GM21825 (cell line): ENCODE data around the gene RPAP2.
A peak's percentile ranks its signal among the peaks of the same experiment; 100 is the strongest.
"Not testable (repeated sequence)": the region's sequence is repeated elsewhere in the genome, so short reads cannot be mapped to it uniquely, and the experiment has no call there.

Source experiments
- ATAC-seq: cut with Tn5 transposase; IDR thresholded peaks from one replicate; pipeline ENCODE4 v1.9.1; 2021; ENCODE audit warnings: mild to moderate bottlenecking, moderate library complexity; ENCODE audit not compliant: unreplicated experiment

Gene RPAP2

DNA sequence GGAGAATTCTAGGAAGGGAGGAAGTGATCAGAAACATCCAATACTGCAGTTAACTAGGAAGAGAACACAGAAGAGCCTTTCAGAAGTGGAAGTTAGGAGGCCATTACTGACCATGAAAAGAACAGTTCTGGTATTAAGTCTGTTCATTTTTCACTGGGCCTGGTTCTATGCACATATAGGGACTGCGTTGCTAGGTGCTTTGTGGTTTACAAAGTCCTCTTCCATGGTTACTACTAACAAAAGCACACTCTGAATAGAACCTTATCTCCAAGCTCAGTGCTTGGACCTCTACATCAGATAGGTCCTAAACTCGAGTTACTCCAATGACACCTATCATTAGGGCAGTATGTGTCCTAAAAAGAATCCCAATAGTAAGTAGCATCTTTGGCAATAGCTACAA lies 75.4 kb downstream of the RPAP2 start:
- no peak for ATAC-seq

DNA sequence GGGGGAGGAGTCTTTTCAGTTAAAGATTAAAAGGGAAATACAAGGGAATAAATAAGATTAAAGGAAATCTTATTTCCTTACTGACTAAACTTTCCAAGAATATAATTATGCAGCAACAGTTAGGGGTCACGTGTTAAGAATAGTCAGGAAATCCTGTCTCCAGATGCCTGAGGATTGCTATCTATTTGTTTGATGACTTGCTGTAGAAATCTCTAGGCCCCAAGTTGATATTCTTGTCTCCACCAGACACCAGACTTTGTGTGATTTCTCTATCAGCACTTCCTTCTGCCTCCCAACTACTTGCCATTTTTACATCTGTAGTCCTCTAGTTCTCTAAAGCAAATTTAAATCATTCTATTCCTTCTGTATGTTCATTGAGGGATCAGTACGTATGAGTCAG lies 77.5 kb downstream of the RPAP2 start:
- no peak for ATAC-seq

DNA sequence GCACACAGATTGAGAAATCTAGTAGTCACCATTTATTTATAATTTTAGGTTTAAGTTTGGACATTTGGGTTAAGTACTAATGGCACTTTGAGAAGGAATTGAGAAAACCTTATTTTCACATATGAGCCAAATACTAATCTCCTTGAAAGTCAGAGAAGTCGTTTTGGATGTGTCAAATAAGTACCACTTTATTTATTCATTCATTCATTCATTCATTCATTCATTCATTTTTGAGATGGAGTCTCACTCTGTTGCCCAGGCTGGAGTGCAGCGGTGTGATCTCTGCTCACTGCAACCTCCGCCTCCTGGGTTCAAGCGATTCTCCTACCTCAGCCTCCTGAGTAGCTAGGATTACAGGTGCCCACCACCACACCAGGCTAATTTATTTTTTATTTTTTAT lies 79.1 kb downstream of the RPAP2 start:
- ATAC-seq: not testable (repeated sequence)

DNA sequence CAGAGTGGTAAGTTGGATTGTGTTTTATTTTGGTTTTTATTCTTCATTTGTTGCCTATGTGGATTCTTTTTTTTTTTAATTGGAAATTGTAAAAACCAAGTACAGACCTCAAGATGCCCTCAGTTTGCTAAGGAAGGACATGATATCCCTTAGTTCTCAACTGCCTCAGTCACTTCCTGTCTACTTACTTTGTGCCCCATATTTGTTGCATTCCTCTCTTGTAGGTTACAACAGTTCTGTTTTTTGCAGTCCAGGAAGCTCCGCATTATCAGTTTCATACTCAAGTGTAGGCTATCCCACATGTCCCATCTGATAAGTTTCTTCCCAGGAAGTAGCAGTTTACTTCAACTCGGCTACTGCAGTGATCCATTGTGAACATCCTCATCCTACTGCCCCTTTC lies 82.0 kb downstream of the RPAP2 start:
- ATAC-seq: no peak

DNA sequence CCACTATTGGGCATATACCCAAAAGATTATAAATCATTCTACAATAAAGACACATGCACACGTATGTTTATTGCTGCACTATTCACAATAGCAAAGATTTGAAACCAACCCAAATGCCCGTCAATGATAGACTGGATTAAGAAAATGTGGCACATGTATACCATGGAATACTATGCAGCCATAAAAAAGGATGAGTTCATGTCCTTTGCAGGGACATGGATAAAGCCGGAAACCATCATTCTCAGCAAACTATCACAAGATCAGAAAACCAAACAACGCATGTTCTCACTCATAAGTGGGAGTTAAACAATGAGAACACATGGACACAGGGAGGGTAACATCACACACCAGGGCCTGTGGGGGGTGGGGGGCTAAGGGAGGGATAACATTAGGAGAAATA lies 95.1 kb downstream of the RPAP2 start:
- not testable (repeated sequence) for ATAC-seq

DNA sequence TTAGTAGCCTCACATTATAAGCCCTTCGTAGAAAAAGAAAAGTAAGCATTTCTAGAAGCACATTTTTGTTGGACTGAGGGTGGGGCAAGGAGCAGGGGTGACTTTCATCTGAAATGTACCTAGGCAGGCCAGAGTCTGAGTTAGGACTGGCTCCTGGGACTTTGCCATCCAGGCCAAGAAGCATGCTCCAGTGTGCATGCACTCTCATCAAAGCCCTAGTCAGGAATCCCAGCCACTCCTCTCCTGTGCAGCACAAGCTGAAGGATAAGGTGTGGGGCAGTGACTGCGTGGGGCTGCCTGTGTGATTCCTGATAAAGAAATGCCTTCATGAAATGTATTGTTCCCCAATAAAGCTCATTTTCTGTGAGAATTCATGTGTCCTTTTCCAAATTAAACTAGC lies 99.7 kb downstream of the RPAP2 start:
- no peak for ATAC-seq

DNA sequence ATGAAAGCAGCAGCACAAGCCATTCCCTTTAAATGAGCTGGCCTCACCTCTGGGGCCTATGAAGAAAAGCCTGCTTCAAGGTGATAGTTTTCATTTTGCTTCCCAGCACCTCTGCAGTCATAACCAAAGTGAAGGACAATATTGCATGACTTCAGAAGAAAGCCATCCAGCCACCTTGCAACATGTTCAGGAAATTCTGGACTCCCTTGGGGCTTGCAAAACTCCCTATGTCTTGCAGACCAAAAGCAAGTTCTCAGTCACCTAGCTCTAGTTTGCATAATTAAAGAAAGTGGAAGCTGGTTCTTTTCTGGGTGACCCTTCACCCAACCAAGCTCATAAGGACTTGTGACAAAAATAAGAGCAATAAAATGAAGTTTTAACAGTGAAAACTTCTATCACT lies 100.2 kb downstream of the RPAP2 start:
- peak; percentile 78 for ATAC-seq

DNA sequence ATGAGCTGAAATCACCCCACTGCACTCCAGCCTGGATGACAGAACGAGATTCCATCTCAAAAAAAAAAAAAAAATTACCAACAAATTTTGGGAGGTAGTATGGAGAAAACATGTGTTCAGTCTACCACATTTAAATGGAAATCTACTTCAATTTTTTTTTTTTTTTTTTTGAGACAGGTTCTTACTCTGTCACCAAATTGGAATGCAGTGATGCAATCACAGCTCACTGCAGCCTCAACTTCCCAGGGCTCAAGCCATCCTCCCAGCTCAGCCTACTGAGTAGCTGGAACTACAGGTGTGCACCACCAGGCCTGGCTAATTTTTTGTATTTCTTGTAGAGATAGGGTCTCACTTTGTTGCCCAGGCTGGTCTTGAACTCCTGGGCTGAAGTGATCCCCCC lies 105.8 kb downstream of the RPAP2 start:
- no peak for ATAC-seq

DNA sequence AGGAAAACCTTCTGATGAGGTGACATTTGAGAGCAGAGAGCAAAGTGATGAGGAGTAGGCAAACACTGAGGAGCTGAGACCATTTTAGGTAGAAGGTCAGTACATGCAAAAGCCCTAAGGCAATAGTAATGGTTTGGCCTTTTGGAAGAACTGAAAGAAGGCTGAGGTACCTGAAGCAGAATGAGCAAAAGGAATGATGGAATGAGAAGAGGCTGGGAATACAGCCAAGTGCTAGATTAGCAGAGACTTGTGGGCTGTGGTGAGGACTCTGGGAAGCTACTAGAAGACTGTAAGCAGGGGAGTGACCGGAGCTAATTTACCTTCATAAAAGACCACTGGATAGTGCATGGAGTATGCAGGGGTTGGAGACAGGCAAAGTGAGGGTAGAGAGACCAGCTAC lies 110.0 kb downstream of the RPAP2 start:
- ATAC-seq: no peak

DNA sequence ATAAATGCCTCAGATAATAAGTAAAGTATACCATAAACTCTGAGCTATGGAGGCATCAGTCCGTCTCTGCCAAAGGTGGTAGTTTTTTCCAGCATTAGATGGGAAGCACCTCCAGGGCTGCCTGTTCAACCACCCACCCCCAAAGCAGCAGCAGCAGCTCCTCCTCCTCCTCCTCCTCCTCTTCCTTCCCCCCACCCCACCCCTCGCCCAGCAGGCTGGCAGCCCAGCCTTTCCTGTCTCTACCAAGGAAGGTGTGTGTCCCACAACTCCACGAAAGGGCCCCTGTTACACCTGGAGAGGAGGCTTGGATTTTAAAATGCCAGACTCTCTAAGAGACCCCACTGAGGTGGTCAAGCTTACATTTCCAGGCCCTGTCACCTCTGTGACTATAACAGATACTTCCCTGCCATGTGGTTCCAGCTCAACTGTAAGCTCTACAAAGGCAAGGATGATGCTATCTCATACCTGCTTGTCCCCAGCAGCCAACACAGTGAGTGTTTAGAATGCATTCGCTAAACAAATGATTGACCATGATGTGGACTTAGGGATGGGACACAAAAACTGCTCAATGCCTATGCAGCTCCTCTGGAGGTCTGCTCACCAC lies 111.2 kb downstream of the RPAP2 start:
- no peak for ATAC-seq

DNA sequence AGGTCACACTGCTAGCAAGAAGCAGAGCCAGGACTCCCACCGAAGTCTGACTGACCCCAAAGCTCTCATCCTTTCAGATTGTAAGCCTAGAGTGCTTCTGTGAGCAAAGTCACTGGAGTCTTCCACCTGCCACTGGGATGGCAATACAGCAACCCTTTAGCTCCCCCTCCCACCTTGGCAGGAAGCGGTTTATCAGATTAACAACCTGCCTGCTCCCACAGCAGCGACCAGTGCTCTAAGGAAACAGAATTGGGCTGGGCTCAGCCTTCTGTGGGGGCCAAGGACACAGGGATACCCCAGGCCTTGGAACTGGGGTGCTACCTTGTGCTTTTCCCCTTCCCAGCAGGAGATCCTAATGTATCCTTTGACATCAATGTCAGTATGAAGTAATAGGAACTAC lies 111.8 kb downstream of the RPAP2 start:
- no peak for ATAC-seq

DNA sequence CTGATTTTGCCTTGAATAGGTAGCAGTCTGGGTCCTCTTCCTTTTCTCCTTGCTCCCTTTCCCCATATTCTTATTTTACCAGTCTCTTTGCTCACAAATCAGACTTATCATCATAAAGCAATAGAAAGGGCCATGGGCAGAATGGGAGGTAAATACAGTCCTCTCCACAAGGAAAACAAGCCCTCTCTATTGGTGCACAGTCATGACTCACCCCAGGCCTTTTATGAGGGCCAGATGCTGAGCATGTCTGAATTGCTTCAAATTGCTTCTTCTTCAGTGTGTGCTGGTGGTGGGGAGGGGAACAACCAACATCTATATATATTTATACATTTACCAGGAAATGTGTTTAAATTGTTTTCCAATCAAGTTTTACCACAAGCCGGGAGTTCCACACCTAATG lies 112.7 kb downstream of the RPAP2 start:
- no peak for ATAC-seq

DNA sequence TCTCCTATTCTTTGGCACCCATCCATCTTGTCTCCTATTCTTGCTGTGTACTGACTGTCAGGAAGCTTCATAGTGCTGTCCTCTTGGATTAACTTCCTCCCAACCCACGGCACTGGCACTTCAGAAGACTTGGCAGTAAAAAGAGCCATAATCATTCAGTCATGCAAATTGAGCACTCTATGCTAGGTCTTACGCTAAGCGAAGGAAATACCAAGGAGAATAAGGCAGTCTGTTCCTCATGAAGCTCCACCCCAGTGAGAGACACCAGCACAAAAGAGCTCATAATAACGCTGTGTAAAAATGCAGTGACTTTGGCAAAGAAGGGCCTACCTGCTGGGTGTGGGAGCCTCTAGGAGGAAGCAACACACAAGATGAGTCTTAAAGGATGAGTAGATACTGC lies 120.8 kb downstream of the RPAP2 start:
- no peak for ATAC-seq

DNA sequence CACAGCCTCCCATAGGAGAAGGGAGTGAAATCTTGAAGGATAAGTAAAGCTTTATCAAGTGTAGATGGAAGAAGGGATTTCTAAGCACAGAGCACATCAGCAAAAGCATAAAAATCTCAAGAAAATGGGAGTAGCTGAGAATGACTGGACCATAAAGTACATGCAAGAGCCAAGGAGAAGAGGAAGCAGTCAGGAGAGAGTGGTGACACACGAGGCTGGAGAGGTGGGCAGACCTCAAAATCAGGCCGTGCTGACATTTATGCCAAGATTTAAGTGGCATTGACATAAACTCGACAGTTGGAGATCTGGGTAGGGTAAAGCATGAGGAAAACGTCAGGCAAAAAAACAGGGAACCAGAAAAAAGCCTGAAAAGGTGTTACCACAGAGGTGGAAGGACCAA lies 125.5 kb downstream of the RPAP2 start:
- ATAC-seq: no peak

DNA sequence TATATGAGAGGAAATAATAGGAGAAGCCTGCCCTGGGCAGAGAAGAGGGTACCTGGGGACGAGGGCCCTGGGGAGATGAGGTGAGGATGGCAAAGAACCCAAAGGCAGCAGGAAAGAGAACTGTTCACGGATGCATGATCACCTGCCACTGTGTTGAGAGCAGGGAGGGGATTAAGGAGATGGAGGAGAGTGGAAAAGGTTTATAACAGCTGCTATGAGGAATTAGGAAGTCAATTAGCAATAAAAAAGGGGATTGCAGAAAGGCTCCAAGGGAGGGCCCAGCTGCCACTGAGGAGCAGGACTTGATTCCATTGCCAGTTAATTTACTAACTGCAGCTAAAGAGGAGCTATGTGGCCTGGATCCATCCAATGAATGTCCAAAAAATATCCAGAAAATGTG lies 126.8 kb downstream of the RPAP2 start:
- no peak for ATAC-seq

DNA sequence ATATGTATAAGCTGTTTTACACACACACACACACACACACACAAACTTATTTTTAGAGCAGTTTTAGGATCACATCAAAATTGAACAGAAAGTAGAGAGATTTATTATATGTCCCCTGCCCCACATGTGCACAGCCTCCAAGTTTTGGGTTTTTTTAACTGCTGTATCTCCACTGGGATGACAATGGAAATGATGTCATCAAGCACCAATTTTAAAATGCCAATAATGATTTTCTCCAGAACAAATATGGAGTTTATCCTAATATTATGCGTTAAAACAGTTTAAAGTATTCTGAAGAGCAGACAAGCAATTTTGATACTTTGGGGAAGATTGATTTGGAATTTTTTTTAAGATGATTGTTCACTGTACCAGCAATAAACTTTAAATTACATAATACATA lies 131.2 kb downstream of the RPAP2 start:
- no peak for ATAC-seq

DNA sequence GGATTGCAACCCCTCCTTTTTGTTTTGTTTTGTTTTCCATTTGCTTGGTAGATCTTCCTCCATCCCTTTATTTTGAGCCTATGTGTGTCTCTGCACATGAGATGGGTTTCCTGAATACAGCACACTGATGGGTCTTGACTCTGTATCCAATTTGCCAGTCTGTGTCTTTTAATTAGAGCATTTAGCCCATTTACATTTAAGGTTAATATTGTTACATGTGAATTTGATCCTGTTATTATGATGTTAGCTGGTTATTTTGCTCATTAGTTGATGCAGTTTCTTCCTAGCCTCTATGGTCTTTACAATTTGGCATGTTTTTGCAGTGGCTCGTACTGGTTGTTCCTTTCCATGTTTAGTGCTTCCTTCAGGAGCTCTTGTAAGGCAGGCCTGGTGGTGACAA lies 135.7 kb downstream of the RPAP2 start:
- not testable (repeated sequence) for ATAC-seq

DNA sequence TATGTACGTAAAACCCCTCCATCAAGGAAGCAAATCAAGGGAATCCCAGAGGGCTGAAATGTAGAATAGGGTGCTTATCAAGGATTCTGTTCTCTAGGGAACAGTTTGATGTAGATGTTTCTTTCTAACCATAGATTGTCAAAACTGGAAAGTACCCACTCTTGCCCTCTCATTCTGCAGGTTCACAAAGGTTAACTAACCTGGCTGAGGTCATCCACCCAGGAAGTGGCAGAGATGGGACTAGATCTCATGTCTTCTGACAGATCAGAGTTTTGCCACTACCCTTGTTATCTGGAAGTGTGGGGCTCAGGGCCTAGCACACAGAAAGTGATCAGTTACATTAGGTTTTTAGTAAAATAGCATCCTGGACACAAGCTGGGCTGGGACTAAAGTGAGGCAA lies 140.4 kb downstream of the RPAP2 start:
- no peak for ATAC-seq

DNA sequence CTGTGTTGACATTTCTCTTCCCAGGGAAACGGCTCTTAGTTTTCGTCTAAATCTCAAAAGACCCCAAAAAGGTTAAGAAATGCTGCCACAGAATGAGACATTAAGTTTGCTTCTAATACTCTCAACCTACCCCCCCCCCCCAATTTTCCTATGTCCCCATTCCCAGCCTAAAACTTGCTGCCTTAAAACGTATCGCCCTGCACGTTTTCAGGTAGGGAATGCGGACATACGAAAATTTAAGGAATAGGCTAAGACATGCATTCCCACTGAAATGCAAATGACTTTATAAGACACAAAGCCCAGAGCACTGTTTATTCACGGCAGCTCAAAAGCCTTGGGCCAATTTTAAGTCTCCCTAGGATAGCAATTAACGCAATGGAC lies 142.4 kb downstream of the RPAP2 start:
- no peak for ATAC-seq

DNA sequence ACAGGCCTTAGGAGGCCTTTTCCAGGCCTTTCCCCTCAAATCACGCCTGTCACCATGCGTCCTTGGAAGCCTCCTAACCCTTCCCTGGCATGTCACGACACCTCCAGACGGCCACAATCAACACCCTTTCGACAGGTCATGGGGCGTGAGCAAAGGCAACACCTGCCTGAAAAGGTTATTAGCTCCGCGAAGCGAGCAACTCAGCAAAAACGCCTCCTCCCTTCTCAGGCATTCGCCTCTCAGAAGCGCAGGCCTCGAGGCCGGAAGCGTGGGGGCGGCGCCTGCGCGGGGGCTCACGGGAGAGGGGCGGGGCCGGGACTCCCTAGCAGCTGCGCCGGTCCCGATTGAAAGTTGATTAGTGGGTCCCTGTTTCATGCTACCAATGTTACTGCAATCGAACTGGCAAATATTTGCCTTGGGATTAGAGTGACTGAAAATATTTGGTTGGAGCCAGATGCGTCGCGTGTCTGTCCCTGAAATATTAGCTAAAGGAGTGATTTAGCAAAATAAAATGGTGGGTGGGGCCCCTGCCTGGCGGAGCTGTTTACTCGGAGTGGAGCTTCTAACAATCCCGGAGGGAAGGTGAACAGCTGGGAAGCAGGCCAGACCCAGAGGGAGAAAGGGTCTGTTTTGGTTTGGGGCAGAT lies 143.0 kb downstream of the RPAP2 start:
- ATAC-seq: no peak

DNA sequence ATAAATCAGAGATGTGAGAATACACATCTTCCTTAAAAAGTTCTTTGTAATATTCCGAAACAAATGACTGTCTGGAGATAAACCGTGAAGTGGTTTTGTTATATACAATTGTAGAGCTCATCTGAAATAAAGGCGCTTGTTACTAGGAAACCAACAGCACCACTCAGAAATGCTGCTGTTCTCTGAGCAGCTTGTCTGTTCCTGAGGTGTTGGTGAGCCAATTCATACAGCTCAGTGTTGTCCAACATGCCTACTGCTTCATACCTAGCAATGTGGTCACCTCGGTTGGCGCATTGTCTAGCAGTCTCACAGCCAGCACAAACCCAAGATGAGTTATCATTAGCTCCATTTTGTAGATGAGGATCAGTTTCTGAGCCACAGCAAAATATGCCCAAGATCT lies 143.5 kb downstream of the RPAP2 start:
- no peak for ATAC-seq

DNA sequence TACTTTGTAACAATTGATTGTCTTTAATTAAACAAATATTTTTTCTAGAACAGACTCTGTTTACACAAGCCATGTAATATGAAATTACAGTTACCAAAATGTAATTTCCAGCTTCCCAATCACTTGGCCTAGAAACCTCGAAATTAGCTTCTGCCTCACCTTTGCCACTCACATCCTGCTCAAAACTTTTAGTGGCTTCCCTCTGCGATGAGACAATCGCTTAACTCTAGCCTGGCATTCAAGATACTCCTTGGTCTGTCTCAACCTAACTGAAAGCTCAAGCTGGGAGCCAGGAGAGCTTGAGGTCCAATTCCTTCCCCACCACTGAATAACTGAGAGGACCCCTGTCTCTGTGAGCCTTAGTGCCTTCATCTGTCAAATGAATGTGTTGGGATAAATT lies 145.0 kb downstream of the RPAP2 start:
- no peak for ATAC-seq

DNA sequence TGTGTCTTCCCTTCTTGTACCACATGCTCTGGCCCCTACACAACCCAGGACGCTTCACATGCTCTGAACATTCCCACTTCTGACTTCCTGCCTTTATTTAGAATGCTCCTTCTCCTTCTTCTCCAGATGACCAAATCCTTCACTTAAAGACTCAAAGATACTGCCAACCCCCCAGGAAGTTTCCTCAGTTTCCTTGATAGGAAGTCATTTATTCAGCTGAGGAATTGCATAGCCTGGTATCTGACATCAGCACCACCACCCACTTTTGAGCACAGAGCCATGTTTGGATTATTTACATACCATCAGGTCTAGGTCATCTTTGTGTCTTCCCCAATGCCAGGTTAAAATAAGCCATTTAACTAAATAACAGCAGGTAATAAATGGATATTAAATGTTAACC lies 145.5 kb downstream of the RPAP2 start:
- no peak for ATAC-seq
